Heart left ventricle (tissue), 16 donors: ENCODE measurements around the gene MAK. TPM values are rescaled to one million over a fixed set of nuclear protein-coding genes. Genes with fewer than 3 reads are reported as not detected.
"Not testable (repeated sequence)": the region's sequence is repeated elsewhere in the genome, so short reads cannot be mapped to it uniquely, and the experiment has no call there.

Experiments used
- ATAC-seq, 4 donors: fragments of 200-7000 bp; cut with Tn5 transposase; one replicate each; pipeline ENCODE4 v1.9.1; 2020 to 2022; ENCODE audit warnings: moderate library complexity in 4 of 4, mild to moderate bottlenecking in 3 of 4, moderate number of reproducible peaks in 1 of 4
- DNase-seq, 5 donors: peaks; one replicate each; pipeline ENCODE4 v3.0.0-alpha.2; 2020
- H3K27ac ChIP-seq, 12 donors: fragments of 200-600 bp; sonication (generic) in 4 of 12; one replicate each; pipeline versions ENCODE4 v1.5.0 to v1.8.0; 2016 to 2022; ENCODE audit warnings: mild to moderate bottlenecking in 2 of 12
- H3K27me3 ChIP-seq, 9 donors: fragments of 200-600 bp; sonication (generic) in 2 of 9; one replicate each; pipeline versions ENCODE4 v1.5.1 to v1.8.0; 2016 to 2022; ENCODE audit warnings: mild to moderate bottlenecking in 3 of 9
- H3K36me3 ChIP-seq, 9 donors: fragments of 200-600 bp; sonication (generic) in 2 of 9; one replicate each; pipeline versions ENCODE4 v1.5.0 to v1.8.0; 2018 to 2022; ENCODE audit warnings: mild to moderate bottlenecking in 2 of 9
- H3K4me1 ChIP-seq, 12 donors: fragments of 200-600 bp; sonication (generic) in 4 of 12; one replicate each; pipeline versions ENCODE4 v1.5.0 to v1.8.0; 2016 to 2022; ENCODE audit warnings: mild to moderate bottlenecking in 3 of 12
- H3K4me3 ChIP-seq, 12 donors: fragments of 200-600 bp; sonication (generic) in 4 of 12; one replicate each; pipeline versions ENCODE4 v1.5.0 to v1.8.0; 2017 to 2022; ENCODE audit warnings: mild to moderate bottlenecking in 9 of 12, moderate library complexity in 4 of 12
- H3K9me3 ChIP-seq, 12 donors: fragments of 200-600 bp; sonication (generic) in 4 of 12; one replicate each; pipeline versions ENCODE4 v1.5.0 to v1.8.0; 2016 to 2022; ENCODE audit warnings: mild to moderate bottlenecking in 1 of 12
- POLR2A ChIP-seq, 2 donors: fragments of 450-650 bp; IDR thresholded peaks; one replicate each; pipeline ENCODE4 v1.6.1; 2017; ENCODE audit warnings: antibody characterized with exemption in 2 of 2, mild to moderate bottlenecking in 2 of 2, moderate library complexity in 2 of 2
- WGBS, 4 donors: extraction: QIAGEN DNeasy Blood & Tissue Kit in 2 of 4; methylation state at CpG; one replicate each; pipeline versions ENCODE4 v1.1.5 to v1.1.7; 2013 to 2018; 5-methylcytosine and 5-hydroxymethylcytosine counted together
- intact Hi-C, 10 donors: fragments of 100-400 bp; cut with DNase I; formaldehyde crosslinking; loops; one replicate each; pipeline versions ENCODE4 v1.11.1 to v1.14.2; 2022
- polyA plus RNA-seq, 2 donors: library from polyadenylated mRNA; stranded (reverse); fragments of 200-250 nt; gene quantifications; one replicate each; pipeline ENCODE4 v1.2.3, GENCODE V29; 2013
- total RNA-seq, 9 donors: library from RNA; depleted of rRNA in 2 of 9; stranded (reverse); fragments of >200 nt in 2 of 9; fragmentation: NEBNext Ultra II Directional in 3 of 9; extraction: Animal tissue kit (Norgen Biotek cat#: 25700) in 3 of 9; gene quantifications; one replicate each; pipeline versions ENCODE4 v1.1.0 to v1.2.4, GENCODE V29; 2016 to 2023
- TF ChIP-seq, protein P1 (sequence below), 12 donors: fragments of 200-600 bp; sonication (generic) in 4 of 12; IDR thresholded peaks; one replicate each; pipeline versions ENCODE4 v1.5.0 to v1.8.0; 2018 to 2022; ENCODE audit warnings: antibody characterized with exemption in 12 of 12, mild to moderate bottlenecking in 5 of 12
- donor health status: ischemic (EF 13 %, LVEDD 7.1; RV severe dilation, severe dysfunction).
- donor health status: healthy with polysubstance abuse.
- donor health status: DM: no; HTN: yes; CAD: no.
- donor health status: DM: no; HTN: no; CAD: no.
- donor health status: ischemic (EF 25% LVEDD 6.9; RV normal size, moderate dysfunction).
- donor health status: ischemic (EF 25% LVEDD 5.7; RV mildly dilated, moderate dysfunction).
- donor health status: healthy.
- donor health status: DM: yes; HTN: yes; CAD: no.
- donor health status: ischemic (EF 35%, LVEDD 5.7; RV mildly dilated, moderate dysfunction).
- donor health status: nonischemic (EF 11% LVEDD 7.7; RV severe dilation, severe dysfunction).
- donor health status: DM: yes; HTN: yes; CAD: no.
- donor health status: PGD.
- donor health status: ischemic (EF 29% LVEDD 5.4; RV normal size, mild dysfunction).
- donor health status: nonischemic (EF 23%, LVEDD 6.1; RV moderate dilation, normal function).

MAK gene
- total and polyA plus RNA-seq, 11 donors = 0.04 to 0.36 (median 0.15) TPM; not detected in 5

DNA sequence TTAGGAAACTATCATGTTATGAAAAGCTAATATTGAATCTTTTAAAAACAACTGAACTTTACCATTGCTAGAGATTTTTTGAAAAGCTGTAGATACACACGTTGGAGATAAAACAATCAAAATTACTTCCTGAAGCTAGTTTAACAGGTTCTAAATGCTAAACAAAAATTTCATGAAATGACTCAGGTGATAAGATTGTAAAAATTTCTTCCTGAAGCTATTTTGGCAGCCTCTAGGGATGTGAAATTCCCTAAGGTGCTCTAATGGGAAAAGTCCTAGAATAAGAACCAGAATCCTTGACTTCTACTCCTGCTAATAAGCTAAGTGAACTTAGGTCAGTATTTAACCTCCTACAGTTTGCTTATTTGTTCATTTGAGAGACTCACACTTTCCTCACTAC is 35.0 kb upstream of the MAK start:
- ATAC-seq (no peak), DNase-seq (no peak)
- Histone ChIP-seq H3K4me3 (no peak overlapping the region), H3K27me3 (peaks cover 0 to 18% (median 0%) of the 10 kb centered on the region in 9 donors), H3K36me3 (no peaks in the 10 kb centered on the region), H3K9me3 (no peaks in the 10 kb centered on the region), H3K27ac (no peak overlapping the region), H3K4me1 (no peaks in the 10 kb centered on the region)
- TF ChIP-seq POLR2A (IDR thresholded peaks at IDR 0.05) = no peak
- TF ChIP-seq, protein P1, sequence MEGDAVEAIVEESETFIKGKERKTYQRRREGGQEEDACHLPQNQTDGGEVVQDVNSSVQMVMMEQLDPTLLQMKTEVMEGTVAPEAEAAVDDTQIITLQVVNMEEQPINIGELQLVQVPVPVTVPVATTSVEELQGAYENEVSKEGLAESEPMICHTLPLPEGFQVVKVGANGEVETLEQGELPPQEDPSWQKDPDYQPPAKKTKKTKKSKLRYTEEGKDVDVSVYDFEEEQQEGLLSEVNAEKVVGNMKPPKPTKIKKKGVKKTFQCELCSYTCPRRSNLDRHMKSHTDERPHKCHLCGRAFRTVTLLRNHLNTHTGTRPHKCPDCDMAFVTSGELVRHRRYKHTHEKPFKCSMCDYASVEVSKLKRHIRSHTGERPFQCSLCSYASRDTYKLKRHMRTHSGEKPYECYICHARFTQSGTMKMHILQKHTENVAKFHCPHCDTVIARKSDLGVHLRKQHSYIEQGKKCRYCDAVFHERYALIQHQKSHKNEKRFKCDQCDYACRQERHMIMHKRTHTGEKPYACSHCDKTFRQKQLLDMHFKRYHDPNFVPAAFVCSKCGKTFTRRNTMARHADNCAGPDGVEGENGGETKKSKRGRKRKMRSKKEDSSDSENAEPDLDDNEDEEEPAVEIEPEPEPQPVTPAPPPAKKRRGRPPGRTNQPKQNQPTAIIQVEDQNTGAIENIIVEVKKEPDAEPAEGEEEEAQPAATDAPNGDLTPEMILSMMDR (IDR thresholded peaks at IDR 0.05) = no peak
- WGBS, 4 donors = 19 to 52% (median 31%) methylated on average over 1 of the region's 1 CpG
- intact Hi-C loops = no loop called here

GRCh38 chr6:10867952-10868351 is 29.6 kb upstream of the MAK start:
- Histone ChIP-seq H3K27ac (no peak overlapping the region), H3K9me3 (peaks cover 0 to 4% (median 0%) of the 10 kb centered on the region in 12 donors), H3K4me3 (no peak overlapping the region), H3K4me1 (no peaks in the 10 kb centered on the region), H3K36me3 (no peaks in the 10 kb centered on the region), H3K27me3 (peaks cover 0 to 4% (median 0%) of the 10 kb centered on the region in 9 donors)
- no peak for ATAC-seq
- DNase-seq = no peak
- TF ChIP-seq POLR2A (IDR thresholded peaks at IDR 0.05) = no peak
- TF ChIP-seq, protein P1 (IDR thresholded peaks at IDR 0.05) = no peak
- 84 to 90% (median 87%) methylated on average over 3 of the region's 3 CpGs for WGBS, 4 donors
- intact Hi-C loops = no loop called here

- H3K27ac ChIP-seq, DNase-seq, H3K4me3 ChIP-seq, H3K9me3 ChIP-seq, H3K27me3 ChIP-seq, H3K36me3 ChIP-seq, H3K4me1 ChIP-seq, ATAC-seq, intact Hi-C loops: not testable (repeated sequence)
- 82 to 85% (median 83%) methylated on average over 3 of the region's 3 CpGs for WGBS, 4 donors
Measured at GRCh38 chr6:10866709-10867108, 28.4 kb upstream of the MAK start.

DNA sequence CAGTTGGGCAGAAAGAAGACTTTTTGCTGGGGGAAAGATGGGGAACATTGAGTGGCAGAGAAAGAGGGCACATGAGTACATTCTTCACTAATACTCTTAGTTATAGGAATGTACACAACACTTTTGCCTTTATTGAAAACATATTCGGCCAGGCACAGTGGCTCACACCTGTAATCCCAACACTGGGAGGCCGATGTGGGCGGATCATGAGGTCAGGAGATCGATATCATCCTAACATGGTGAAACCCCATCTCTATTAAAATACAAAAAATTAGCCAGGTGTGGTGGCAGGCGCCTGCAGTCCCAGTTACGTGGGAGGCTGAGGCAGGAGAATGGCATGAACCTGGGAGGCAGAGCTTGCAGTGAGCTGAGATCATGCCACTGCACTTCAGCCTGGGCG is 24.7 kb upstream of the MAK start:
- H3K27ac ChIP-seq, ATAC-seq, DNase-seq, H3K36me3 ChIP-seq, H3K4me3 ChIP-seq, H3K27me3 ChIP-seq, H3K4me1 ChIP-seq, intact Hi-C loops, H3K9me3 ChIP-seq: not testable (repeated sequence)
- WGBS, 4 donors = 90 to 93% (median 92%) methylated on average over 7 of the region's 7 CpGs

DNA sequence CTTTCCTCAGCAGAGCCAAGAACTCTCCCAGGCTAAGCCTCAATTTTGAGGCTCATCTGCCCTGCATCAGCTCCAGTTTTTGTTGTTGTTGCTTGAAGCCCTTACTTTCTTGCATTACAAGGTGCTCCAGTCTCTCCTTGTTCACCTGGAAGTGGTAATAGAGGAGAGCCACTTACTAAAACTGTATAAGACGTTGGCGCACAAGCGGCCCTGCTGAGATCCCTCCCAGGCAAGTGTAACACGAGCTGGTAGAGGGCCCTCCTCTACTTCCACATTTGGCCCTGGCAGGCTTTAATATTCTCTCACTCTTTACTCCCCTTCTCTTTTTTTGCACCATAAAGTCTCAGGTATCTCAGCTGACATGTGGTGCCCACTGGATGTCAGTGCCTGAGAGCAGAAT is 24.0 kb upstream of the MAK start:
- no peak for DNase-seq
- H3K4me1 ChIP-seq = no peaks in the 10 kb centered on the region
- ATAC-seq = no peak
- no peak overlapping the region for H3K4me3 ChIP-seq
- H3K9me3 ChIP-seq = peaks cover 0 to 4% (median 0%) of the 10 kb centered on the region in 12 donors
- H3K36me3 ChIP-seq = no peaks in the 10 kb centered on the region
- TF ChIP-seq, protein P1 (IDR thresholded peaks at IDR 0.05) = no peak
- no peak for TF ChIP-seq POLR2A (IDR thresholded peaks at IDR 0.05)
- WGBS, 4 donors = 70 to 81% (median 79%) methylated on average over 4 of the region's 4 CpGs
- intact Hi-C loops = no loop called here
- H3K27ac ChIP-seq = no peak overlapping the region
- no peaks in the 10 kb centered on the region for H3K27me3 ChIP-seq
